HG02759 (cell line): ENCODE results near the gene AMMECR1L.
"Not testable (repeated sequence)": the region's sequence is repeated elsewhere in the genome, so short reads cannot be mapped to it uniquely, and the experiment has no call there.

ENCODE experiments used
- ATAC-seq: cut with Tn5 transposase; IDR thresholded peaks from one replicate; pipeline ENCODE4 v1.9.1; 2021; ENCODE audit warnings: mild to moderate bottlenecking, moderate library complexity; ENCODE audit not compliant: unreplicated experiment

The AMMECR1L gene

DNA sequence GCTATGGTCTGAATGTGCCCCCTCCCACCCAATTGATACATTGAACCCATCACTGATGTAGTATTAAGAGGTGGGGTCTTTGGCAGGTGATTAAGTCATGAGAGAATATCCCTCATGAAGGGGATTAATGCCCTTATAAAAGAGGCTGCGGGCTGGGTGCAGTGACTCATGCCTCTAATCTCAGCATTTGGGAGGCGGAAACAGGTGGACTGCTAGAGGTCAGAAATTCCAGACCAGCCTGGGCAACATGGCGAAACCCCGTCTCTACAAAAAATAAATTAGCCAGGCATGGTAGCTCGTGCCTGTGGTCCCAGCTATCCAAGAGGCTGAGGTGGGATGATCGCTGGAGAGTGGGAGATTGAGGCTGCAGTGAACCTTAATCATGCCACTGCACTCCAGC lies 42.1 kb downstream of the AMMECR1L start:
- no peak for ATAC-seq

DNA sequence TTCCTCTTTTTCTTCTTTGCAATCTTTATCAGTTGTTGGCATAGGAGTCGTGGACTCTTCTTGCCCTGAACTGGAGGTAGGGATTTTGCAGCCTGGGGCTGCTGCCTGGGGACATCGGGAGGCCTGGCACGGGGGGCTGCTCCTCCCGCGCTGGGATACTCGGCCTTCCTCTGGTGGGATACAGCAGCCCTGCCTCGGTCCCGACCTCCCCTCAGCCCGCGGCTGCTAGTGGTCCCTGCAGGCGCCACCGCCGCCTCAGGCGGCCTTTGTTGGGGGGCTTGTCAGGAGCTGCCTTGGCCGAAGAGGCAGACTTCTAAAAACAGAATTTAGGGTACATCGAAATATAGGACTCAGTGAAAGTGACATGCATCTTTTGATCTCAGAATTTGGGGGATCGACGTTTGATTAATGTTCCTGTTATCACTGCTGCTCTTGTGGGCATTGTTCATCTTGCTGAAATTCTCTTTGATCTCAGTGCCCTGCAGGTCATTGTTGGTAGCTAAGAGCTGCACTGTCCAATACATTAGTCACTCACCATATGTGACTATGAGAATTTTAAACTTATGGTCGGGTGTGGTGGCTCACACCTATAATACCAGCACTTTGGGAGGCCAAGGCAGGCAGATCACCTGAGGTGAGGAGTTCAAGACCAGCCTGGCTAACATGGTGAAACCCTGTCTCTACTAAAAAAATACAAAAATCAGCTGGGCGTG lies 44.1 kb downstream of the AMMECR1L start:
- no peak for ATAC-seq

DNA sequence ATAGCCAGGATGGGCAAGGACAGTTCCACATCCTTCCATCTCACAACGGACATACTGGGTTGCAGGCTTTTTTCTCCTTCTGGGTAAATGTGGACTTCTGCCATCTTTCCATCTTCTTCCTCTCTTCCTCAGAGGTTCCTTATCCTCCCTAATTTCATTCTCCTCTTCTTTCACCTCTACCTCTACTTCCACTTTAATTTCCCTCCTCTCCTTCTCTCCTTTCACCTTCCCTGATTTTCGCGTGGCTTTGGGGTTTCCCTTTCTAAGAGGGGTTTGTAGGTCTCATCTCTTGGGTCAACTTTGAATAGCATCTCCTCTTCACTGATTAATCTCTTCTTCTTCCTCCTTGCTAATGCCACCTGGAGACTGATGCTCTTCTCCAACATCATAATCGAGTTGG lies 44.9 kb downstream of the AMMECR1L start:
- no peak for ATAC-seq

DNA sequence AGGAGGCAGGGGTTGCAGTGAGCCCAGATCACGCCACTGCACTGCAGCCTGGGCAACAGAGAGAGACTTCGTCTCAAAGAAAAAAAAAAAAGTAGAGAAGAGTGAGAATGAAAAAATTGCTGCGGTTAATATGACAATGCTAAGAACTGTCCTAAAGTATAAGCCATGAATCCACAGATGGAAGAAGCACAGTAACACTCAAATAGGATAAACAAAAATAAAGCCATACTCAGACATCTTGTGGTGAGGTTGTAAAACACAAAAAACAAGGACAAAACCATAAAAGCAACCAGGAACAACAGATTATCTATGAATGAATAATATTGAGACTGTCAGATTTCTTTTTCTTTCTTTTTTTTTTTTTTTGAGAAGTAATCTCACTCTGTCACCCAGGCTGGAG lies 50.8 kb downstream of the AMMECR1L start:
- no peak for ATAC-seq

DNA sequence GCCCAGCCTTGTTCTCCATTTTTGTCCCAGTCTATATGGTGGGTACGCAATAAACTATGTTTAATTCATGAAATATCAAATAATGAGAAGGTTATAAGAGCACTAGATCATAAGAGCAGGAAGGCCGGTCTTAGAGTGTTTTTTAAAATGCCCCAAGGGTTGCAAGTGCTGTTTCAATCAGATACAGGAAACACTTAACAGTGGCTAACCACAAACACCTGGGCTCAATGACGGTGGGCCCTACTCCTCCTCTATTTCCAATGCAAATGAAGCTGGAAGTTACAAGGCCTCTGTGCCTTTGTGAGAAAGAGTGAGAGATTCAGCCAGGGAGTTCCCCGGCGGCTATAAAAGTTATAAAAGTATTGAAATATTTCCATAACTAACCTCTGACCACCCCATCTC lies 55.9 kb downstream of the AMMECR1L start:
- ATAC-seq, result peak; percentile 97

DNA sequence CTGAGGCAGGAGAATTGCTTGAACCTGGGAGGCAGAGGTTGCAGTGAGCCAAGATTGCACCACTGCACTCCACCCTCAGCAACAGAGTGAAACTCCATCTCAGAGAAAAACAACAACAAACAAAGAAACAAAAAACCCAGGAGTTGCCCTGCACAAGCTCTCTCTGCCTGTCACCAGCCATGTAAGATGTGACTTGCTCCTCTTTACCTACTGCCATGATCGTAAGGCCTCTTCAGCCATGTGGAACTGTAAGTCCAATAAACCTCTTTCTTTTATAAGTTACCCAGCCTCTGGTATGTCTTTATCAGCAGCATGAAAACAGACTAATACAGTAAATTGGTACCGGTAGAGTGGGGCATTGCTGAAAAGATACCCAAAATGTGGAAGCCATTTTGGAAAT lies 59.0 kb downstream of the AMMECR1L start:
- not testable (repeated sequence) for ATAC-seq

DNA sequence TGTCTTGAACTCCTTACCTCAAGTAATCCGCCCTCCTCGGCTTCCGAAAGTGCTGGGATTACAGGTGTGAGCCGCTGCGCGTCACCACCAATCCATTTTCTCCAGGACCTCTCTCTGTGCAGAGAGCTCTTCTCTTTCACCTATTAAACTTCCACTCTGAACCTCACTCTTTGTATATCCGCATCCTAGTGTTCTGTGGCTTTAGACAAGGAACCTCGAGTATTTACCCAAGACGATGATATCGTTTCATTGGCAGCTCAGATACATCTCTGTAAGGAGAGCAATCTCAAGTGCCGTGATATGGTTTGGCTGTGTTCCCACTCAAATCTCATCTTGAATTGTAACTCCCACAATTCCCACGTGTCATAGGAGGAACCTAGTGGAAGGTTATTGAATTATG lies 59.7 kb downstream of the AMMECR1L start:
- ATAC-seq, result no peak

DNA sequence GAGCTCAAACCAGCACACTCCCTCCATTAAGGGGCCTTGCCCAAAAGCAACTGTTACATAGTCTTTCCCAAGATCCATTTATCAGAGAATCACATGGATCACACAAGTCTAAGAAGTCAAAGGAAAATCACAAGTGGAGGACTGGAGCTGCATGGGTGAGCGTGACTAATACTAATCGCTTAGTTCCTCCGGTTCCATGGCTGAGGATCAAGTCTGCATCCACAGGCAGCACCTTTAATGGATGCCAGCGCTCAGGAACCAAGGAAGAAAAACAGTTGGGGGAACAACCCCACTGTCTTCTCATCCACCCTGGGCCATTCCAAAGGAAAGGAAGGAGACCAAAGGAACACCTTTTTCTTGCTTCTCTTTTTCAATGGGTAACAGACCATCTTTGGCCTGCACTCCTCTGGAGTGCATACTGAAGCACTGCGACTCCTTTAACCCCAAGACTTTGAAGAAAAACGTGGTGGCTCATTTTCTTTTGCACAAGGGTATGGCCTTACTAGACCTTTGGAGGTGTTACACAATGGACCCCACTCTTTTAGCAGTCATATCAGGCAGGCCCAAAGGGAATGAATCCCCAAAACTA lies 65.6 kb downstream of the AMMECR1L start:
- ATAC-seq, result no peak

DNA sequence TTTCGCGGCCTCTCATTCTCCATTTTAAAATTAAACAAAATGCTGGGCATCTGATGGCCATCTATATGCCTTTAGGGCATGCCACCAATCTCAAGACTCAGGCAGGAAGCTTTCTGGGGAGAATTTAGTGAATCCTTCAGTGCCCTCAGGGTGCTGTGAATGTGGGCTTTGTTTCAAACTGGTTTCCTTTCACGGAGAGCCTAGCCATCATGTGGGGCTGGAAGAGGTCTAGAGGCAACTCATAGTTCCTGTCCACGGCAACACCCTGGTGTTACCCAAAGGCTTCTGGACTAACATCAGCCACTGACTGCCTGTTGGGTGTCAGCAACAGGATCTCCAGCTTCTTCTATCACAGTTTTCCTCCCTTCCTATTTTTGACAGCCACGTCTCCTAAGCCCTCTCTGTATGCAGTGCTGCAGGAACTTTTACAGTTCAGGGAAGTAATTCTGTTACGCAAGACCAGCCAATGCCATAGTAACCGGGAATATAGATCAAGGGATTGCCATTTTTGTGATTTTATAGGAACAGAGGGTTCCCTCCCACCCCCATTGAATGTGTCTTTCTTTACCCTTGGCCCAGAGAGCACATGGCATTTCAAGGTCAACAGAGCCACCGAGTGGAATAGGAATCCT lies 66.8 kb downstream of the AMMECR1L start:
- ATAC-seq, result no peak

DNA sequence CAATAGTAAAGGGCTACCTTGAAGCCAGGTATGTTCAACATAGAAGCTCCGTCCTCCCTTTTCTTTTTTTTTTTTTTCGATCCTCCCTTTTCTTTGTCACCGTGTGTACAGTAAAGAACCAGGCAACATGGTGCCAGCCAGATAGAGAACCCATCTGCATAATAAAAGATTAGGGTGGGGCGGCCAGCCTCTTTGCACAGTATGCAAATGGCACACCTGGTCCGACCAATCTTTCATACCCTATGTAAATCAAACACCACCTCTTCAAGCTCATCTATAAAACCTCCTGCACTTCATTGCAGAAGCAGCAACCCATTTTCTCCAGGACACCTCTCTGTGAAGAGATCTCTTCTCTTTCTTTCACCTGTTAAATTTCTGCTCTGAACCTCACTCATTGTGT lies 67.5 kb downstream of the AMMECR1L start:
- no peak for ATAC-seq

DNA sequence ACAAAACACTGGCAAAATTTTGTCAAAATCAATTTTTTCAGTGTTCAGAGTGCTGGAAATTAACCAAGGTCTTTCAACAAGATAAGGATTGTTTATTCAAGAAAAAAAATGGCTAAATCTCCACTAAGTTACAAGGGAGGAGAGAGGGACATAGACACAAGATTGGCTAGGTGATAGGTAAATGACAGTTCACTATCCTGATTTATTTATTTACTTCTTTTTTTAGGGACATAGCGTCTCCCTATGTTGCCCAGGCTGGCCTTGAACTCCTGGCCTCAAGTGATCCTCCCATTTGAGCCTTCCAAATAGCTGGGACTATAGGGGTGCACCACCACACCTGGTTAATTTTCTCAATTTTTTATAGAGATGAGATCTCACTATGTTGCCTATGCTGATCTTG lies 71.1 kb downstream of the AMMECR1L start:
- no peak for ATAC-seq

DNA sequence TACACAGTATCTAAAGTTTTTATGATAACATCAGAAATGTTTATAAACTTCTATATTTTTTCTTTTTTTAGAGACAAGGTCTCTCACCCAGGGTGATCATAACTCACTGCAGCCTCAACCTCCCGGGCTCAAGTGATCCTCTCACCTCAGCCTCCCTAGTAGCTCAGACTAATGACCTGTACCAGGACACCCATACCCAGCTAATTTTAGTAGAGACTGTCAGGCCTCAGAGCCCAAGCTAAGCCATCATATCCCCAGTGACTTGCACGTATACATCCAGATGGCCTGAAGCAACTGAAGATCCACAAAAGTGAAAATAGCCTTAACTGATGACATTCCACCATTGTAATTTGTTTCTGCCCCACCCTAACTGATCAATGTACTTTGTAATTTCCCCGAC lies 73.3 kb downstream of the AMMECR1L start:
- ATAC-seq, result not testable (repeated sequence)
